NCI-H2227 treated with DMSO at 0.1 percent for 48 hours (cell line): ENCODE data around the gene PRXL2A.

Source experiments
- DNase-seq: peaks from one replicate; lab custom pipeline; 2025; lab: John Stamatoyannopoulos, UW

The PRXL2A gene

DNA sequence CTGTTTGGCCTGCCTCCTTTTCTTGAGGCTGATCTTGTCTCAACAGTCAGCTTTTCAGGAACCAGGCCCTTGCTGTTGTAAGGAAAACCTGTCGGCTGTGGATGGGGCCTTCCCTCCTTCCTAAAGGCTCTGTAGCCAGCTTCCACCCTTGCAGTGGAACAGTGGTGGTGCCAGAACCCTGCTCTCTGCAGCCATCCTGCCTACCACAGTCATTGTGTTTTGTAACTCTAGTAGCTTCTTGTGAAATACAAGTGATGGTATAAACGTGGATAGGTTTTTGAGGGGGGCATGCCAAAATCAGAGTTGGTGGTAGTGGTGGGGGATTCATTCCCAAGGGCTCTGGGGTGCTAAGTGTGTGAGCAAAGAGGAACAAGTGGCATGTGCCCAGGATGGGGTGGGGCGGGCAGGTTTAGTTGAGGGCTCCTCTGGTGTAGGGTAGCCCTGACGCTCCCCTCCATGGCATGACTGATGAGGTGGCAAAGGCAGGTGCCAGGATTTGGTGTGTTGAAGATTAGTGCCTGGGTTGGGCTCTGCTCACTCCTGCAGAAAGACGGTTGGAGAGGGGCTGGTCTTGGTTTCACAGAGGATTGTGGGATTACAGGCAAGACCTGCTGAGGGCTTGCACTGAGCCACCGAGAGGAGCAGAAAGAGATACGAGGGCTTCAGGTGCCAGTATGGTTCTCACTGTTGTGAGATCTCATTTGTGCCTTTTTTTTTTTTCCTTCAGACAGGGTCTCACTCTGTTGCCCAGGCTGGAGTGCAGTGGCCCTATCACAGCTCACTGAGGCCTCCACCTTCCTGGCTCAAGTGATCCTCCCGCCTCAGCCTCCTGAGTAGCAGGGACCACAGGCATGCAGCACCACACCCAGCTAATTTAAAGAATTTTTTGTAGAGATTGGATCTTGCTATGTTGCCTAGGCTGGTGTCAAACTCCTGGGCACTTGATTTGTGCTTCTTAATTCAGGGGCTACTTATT lies 53.1 kb downstream of the PRXL2A start:
- DNase-seq: no peak

DNA sequence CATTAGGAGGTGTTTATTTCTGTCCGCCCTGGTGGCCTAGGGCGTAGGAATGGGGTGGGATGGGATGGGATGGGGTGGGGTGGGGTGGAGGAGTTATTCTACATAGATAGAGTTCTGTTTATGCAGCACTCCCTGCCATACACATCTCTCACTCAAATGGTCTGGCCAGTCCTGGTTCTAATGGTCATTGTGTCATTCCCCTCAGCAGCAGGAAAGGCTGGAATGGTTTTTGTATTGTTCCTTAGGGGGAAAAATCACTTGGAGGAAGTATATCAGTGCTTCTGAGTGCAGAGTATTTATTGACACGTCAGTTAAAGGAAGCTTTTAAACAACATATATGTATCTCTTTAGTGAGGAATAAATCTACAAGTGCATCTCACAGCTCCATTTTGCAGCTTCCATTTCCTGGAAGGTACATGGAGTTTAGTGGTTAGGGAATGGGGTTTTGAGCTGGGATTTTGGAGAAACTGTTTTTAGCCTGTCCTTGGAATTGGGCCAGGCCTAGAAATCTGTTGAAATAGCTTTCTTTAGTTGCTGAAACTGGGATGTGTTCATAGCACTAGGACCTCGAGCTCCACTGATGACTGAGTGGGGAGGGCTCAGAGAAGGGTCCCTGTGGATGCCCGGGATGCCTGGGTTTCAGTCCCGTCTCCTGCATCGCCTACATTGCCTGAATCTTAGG lies 54.1 kb downstream of the PRXL2A start:
- no peak for DNase-seq

DNA sequence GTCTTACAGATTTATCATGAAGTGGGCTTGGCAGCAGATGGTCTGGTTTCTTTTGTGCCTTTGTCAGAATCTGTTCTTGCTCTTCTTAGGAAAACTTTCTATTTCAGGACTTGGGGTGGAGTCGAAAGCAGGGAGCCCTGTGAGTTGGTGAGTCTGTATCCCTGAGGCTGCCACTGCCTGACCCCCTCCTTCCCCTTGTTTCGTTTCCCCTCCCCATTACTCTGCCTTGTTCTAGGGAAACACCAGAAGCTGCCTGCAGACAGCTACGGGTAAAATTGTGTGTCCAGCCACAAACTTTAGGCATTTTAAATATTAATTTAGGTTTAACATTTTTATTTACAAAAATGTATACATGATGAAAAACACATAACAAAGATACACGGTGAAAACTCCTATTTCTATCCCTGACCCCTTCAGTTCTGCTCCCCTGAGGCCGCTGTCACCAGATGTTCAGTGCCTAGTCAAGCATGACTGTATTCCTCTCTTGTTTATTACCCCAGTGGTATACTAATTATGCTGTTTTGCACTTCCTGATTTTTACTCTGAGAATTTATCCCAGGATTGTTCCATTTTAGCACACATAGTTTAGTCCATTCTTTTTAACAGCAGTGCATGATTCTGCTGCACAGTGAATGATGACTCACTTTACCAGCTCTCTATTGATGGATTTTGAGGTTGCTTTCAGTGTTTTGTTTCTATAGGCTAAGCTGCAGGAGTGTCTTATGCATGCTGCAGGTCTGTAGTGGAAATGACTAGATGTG lies 54.8 kb downstream of the PRXL2A start:
- DNase-seq: no peak

DNA sequence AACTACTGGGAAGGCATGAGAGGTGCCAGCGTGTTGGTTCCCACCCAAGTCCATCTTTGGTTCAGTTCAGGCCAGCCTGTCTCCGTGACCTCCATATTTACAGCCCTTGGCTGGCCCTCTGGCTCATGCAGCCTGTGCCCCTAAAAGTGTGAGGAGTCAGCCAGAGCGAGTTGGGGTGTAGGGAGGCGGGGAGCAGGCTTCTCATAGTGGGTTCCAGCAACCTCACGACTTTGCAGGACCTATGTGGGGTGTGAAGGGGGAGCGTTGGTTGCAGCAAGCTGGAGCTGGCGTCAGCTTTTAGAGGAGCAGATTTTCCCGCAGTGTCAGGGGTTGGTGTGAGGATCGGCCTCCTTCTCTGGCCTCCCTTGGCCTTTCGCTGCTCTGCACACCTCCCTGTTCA lies 55.5 kb downstream of the PRXL2A start:
- no peak for DNase-seq

DNA sequence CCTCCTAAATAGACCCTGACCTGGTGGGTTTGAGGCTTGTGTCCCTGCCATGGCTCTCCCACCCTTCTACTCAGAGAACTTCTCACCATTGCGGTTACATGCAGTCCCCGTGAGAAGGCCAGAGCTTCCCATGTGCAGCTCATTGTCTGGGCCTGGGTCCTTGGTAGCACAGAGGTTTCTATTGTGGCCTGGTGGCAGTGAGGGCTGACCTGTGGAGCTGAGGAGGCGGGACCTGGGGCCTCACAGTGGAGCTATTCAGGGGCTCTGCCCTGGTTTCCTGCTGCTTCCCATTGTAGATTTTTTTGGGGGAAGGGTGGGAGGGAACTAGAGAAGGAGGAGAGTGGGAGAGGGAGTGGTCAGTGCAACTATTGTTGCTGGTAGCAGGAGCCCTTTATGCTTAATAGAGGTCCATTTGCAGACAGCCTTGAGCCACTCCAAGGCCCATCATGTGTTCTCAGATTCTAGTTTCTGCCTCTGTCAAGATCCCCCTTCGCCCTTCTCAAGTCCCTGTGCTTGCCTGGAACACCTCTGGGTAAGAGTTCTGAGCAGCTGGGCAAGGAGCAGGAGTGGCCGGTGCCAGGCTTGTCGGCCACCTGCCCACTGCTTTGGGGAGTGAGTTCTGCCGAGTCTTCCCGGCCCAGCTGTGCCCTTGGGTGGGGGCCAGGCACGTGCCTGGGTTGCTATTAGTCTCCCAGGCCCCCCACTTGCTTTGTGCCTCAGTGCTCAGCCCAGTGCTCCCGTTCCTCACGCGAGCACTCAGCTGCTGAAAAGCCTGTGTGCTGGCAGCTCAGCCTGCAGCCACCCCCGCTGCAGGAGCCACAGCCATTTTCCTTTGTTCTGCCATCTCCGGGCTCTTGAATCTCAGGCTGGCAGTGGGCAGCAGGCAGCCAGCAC lies 56.5 kb downstream of the PRXL2A start:
- peak; percentile 18 for DNase-seq

- no peak for DNase-seq
Observed at GRCh38 chr10:80465451-80465835, 57.1 kb downstream of the PRXL2A start.

GRCh38 chr10:80465839-80466590 lies 57.7 kb downstream of the PRXL2A start:
- no peak for DNase-seq

- no peak for DNase-seq
Observed at GRCh38 chr10:80466724-80467326, 58.5 kb downstream of the PRXL2A start.

GRCh38 chr10:80468002-80468401 lies 59.7 kb downstream of the PRXL2A start:
- DNase-seq: no peak

DNA sequence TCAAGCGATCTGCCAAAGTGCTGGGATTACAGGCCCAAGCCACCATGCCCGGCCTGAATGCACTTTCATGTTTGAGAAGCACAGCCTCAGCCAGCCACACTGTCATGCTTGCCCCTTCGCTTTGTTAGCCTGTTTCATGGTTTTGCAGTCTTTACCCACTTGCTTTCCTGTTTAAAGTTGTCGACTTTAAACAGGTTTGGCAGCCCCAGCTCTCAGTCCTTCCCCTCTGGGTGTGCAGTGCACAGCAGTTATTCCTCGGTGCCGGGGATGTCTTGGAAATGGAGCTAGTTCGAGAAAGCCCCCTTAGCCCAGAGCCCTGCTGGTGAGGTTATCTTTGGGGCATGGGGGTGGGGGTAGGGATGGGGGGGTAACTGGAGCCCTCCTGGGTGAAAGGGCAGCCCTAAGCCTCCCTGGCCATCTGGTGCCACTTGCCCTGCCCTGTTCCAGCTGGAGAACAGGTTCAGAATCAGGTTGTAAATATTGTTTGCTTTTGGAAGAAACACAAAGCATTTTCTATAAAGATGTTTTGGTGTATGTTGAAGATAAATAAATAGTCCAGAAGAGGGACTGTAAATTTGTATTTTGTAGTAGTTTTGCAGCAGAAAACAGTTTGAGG lies 60.6 kb downstream of the PRXL2A start:
- DNase-seq: no peak

GRCh38 chr10:80470266-80470665 lies 61.9 kb downstream of the PRXL2A start:
- DNase-seq: no peak

DNA sequence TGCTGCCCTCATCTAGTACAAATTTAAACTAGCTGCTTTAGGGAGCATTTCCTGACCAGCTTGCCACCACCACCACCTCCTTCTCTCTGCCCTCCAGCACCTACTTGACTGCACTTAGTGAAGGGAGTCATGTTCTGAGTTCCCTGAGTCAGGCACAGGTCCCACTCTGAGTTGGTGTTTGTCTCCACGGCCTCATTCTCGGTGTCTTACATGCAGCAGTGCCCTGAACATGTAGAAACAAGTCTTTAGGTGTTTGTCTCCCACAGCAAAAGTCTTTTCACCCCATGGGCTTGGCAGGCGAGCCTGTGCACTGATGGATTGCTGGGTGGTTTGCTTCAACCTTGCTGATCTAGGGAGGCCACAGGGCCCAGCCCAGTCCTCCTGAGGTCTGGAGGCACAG lies 62.6 kb downstream of the PRXL2A start:
- DNase-seq: no peak

DNA sequence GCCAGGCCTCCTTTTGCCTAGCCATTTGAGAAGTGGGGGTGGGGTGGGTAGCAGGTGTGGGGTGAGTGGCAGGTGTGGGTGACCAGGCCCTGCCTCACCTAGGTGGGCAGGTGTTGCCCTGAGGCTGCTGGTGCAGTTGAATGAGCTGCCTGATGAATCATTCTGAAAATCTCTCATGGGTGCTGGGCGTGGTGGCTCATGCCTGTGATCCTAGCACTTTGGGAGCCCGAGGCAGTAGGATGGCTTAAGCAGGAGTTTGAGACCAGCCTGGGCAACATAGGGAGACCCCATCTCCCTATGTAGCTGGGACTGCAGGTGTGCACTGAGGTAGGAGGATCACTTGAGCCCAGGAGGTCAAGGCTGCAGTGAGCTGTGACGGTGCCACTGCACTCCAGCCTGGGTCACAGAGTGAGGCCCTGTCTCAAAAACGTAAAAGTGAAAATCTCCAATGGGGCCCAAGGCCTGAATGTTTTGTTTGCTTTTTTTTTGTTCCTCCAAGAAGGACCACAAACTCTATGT lies 63.4 kb downstream of the PRXL2A start:
- no peak for DNase-seq

DNA sequence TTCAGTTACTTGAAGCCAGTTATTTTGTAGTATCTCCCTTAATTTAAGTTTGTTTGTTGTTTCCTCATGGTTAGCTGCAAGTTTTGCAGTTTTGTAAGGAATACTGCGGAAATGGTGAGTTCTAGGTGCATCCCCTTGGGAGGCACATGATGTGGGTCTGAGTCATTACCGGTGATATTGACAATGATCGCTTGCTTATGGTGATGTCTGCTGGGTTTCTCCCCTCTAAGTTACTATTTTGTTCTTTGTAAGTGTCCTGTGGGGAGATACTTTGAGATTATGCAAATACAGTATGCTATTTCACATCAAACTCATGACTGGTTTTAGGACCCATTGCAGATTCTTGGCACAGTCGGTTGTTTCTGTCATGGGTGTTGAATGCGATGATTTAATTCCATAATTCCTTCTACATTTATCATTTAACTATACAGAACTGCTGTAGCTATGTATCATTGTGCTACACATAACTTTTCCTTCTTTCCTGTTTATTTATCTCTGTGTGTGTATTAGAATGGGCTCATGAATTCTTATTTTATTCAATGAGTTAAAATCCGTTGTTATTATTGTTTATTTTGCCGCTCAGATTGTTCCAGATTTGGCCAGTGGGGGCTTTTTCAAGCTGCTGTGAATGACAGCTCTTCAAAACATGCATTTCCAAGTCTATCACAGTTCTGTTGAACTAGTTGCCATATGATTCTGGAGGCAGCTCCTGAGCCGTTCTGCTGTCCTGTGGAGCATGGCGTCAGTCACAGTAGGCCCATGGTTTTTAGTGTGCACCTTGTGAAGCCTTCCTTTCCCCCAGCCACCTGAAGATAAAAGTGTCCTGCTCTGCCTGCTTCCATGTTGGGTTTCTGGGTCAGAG lies 64.1 kb downstream of the PRXL2A start:
- DNase-seq: no peak

DNA sequence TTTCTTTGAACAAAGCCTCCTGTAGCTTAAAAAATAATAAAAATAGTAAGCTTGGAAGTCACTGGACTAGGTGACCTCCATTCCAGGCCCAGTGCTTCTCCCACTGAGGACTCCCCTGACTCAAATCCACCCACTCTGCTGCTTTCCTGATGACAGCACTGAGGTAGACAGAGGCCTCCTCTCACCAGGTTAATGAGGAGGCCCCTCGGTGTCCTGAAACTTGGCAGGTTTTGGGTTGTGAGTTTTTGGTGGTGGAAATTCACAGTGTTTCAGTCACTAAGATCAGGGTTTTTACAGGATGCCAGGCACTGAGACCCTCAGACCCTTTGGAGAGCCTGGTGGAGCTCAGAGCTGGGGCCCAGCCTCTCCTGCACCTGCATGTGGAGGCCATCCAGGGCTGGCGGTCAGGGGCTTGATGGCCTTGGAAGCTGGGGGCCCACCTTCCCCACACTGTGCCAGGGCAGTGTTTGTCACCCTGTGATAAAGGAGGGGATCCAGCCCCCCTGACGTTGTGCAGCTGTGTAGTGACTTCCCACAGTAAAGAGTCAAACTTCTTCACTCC lies 64.8 kb downstream of the PRXL2A start:
- DNase-seq: no peak

DNA sequence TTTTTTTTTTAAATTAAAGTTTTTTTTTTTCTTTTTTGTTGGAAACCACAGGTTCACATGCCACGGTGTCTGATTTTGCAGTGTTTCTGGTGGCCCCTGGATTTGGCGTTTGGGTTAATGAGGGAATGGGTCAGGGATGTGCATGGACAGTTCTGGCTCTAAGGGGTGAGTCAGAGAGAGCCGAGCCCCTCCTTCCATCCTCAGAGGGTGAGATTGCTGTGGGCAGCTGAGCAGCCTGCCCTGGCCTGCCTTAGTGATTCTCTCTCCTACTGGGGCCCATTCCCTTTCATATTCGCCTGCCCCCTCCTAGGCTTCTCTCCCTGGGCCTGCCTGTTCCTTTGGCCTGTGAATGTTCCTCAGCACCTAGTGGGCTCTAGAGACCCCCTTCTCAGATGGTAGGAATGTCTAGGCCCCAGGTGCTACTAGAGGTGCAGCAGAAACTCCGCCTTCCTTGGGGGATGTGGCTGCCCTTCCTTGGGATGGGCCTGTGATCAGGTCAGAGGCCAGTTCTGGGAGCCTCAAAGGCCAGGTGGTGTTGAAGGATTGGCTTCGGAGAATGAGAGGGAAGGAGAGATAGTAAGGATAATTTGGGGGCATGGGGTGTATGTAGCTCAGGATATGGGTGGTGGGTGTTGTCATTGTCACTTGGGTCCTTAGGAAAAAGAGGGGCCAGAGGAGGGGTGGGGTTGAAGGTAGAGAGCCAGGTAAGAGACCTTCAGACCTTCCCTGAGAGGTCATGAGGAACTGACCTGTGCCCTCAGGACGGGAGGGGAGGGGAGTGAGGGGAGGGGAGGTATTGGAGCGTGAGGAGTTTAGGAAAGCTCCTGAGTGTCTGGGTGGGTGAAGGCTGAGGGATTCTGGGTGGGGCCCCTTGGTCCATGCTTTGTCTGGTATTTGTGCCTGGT lies 65.6 kb downstream of the PRXL2A start:
- no peak for DNase-seq

GRCh38 chr10:80474597-80474910 lies 66.2 kb downstream of the PRXL2A start:
- no peak for DNase-seq
